ENCODE data around the gene PMVK. TPM values are rescaled to one million over a fixed set of nuclear protein-coding genes. Genes with fewer than 3 reads are reported as not detected.

The PMVK gene
- total and polyA plus RNA-seq, 2 donors (not counting 1 experiment from before 2014, with no cell fraction given) = 10.1 to 25.1 TPM

- no peak overlapping the region for H3K4me3 ChIP-seq (replicated peaks in 1 of 4; ENCODE audit: control extremely low read depth in 1 of 4, insufficient read depth in 1 of 4, low read depth in 3 of 4, low read length in 4 of 4)
- no peaks in the 10 kb centered on the region for H4K20me1 ChIP-seq (ENCODE audit: control insufficient read depth, extremely low read depth, insufficient read depth, low read length)
- H3K9me3 ChIP-seq (ENCODE audit: control insufficient read depth, insufficient read depth, low read depth, low read length) = no peaks in the 10 kb centered on the region
- H3K4me2 ChIP-seq (ENCODE audit: extremely low read depth, insufficient read depth, low read length) = no peak overlapping the region
- no peak overlapping the region for H3K9ac ChIP-seq (ENCODE audit: insufficient read depth, low read length)
- H3K27me3 ChIP-seq (ENCODE audit: control insufficient read depth, insufficient read depth, low read length) = no peaks in the 10 kb centered on the region
- TF ChIP-seq EZH2 (IDR thresholded peaks at IDR 0.05; ENCODE audit: low read length, missing control alignments) (no peak), CTCF (conservative IDR thresholded peaks at IDR 0.05 in 1 of 2, IDR thresholded peaks at IDR 0.05 in 1 of 2; ENCODE audit: low read depth in 1 of 2, low read length in 2 of 2) (no peak)
- no peak for DNase-seq (ENCODE audit: low read depth in 2 of 2)
- H3K4me1 ChIP-seq (ENCODE audit: control insufficient read depth, extremely low read depth, insufficient read depth, low read length) = peaks cover 16% of the 10 kb centered on the region
- H3K79me2 ChIP-seq (ENCODE audit: control insufficient read depth, insufficient read depth, low read length) = peaks cover 11% of the 10 kb centered on the region
- no peak overlapping the region for H3K27ac ChIP-seq (ENCODE audit: insufficient read depth, low read length)
- no peak overlapping the region for H2AFZ ChIP-seq (ENCODE audit: low read length)
- H3K36me3 ChIP-seq (ENCODE audit: control insufficient read depth, insufficient read depth, low read length) = peaks cover 6% of the 10 kb centered on the region
Observed at GRCh38 chr1:154958036-154958435, 21.5 kb upstream of the PMVK start.

DNA sequence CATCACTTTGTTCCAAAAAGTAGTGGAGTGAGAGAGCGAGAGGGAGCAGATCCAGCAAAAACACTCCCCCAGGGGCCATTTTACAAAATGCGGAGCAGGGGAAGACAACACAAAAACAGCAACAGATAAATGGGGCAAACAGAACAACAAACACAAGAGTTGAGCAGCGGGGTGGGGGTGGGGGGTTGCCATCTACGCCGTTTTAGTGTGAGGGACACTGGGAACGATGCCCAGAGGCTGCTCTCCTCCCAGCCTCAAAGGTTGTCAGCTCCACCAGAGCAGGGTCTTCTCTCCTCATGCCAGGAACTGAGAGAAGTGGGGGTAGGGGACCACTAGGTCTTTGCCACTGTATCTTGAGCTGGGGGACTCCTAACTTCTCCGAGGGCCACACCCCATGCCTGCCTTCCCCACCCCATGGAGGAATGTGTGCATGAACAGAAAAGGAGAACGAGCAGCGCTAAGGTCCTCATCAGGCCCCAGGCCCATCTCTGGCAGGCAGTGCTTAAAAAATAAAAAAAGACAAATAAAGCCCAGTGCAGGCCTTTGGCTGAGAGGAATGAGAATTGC, 20.7 kb upstream of the PMVK start:
- Histone ChIP-seq H3K27me3 (ENCODE audit: control insufficient read depth, insufficient read depth, low read length) (no peaks in the 10 kb centered on the region), H3K36me3 (ENCODE audit: control insufficient read depth, insufficient read depth, low read length) (peaks cover 5% of the 10 kb centered on the region), H3K4me1 (ENCODE audit: control insufficient read depth, extremely low read depth, insufficient read depth, low read length) (peaks cover 16% of the 10 kb centered on the region), H3K4me2 (ENCODE audit: extremely low read depth, insufficient read depth, low read length) (no peak overlapping the region), H3K27ac (ENCODE audit: insufficient read depth, low read length) (peak overlapping the region; percentile 16), H4K20me1 (ENCODE audit: control insufficient read depth, extremely low read depth, insufficient read depth, low read length) (no peaks in the 10 kb centered on the region), H3K9me3 (ENCODE audit: control insufficient read depth, insufficient read depth, low read depth, low read length) (no peaks in the 10 kb centered on the region), H2AFZ (ENCODE audit: low read length) (no peak overlapping the region), H3K79me2 (ENCODE audit: control insufficient read depth, insufficient read depth, low read length) (peaks cover 11% of the 10 kb centered on the region), H3K9ac (ENCODE audit: insufficient read depth, low read length) (no peak overlapping the region), H3K4me3 (replicated peaks in 1 of 4; ENCODE audit: control extremely low read depth in 1 of 4, insufficient read depth in 1 of 4, low read depth in 3 of 4, low read length in 4 of 4) (no peak overlapping the region)
- no peak for TF ChIP-seq EZH2 (IDR thresholded peaks at IDR 0.05; ENCODE audit: low read length, missing control alignments)
- no peak for TF ChIP-seq CTCF (conservative IDR thresholded peaks at IDR 0.05 in 1 of 2, IDR thresholded peaks at IDR 0.05 in 1 of 2; ENCODE audit: low read depth in 1 of 2, low read length in 2 of 2)
- peak in 1 of 2 donors; percentile 16 for DNase-seq (ENCODE audit: low read depth in 2 of 2)

DNA sequence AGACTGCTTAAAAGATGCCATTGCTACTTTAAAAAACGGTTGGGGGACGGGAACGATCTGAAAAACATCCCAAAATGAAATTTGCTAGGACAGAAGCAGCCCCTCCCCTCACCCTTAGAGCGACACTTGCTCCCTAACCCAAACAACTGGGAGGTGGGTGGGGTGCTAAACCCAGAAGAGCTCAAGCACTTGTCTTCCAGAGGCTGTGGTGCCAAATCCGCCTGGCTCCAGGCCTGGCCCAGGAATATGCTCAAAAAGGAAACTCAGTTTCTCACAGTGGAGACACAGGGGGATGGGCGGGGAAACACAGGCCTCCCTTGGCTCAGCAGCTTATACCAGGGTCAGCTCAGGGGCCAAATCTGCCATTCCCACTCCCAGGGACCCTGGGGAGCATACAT, 20.0 kb upstream of the PMVK start:
- Histone ChIP-seq H3K27ac (ENCODE audit: insufficient read depth, low read length) (peak overlapping the region; percentile 81), H3K4me1 (ENCODE audit: control insufficient read depth, extremely low read depth, insufficient read depth, low read length) (peaks cover 16% of the 10 kb centered on the region), H3K4me2 (ENCODE audit: extremely low read depth, insufficient read depth, low read length) (peak overlapping the region; percentile 99), H2AFZ (ENCODE audit: low read length) (peak overlapping the region; percentile 0), H3K4me3 (replicated peaks in 1 of 4; ENCODE audit: control extremely low read depth in 1 of 4, insufficient read depth in 1 of 4, low read depth in 3 of 4, low read length in 4 of 4) (peak overlapping the region in 3 of 4 experiments; percentile 67 to 83 (median 77)), H3K36me3 (ENCODE audit: control insufficient read depth, insufficient read depth, low read length) (peaks cover 5% of the 10 kb centered on the region), H3K27me3 (ENCODE audit: control insufficient read depth, insufficient read depth, low read length) (no peaks in the 10 kb centered on the region), H3K9me3 (ENCODE audit: control insufficient read depth, insufficient read depth, low read depth, low read length) (no peaks in the 10 kb centered on the region), H4K20me1 (ENCODE audit: control insufficient read depth, extremely low read depth, insufficient read depth, low read length) (no peaks in the 10 kb centered on the region), H3K9ac (ENCODE audit: insufficient read depth, low read length) (no peak overlapping the region), H3K79me2 (ENCODE audit: control insufficient read depth, insufficient read depth, low read length) (peaks cover 11% of the 10 kb centered on the region)
- no peak for DNase-seq (ENCODE audit: low read depth in 2 of 2)
- TF ChIP-seq CTCF (conservative IDR thresholded peaks at IDR 0.05 in 1 of 2, IDR thresholded peaks at IDR 0.05 in 1 of 2; ENCODE audit: low read depth in 1 of 2, low read length in 2 of 2) (no peak), EZH2 (IDR thresholded peaks at IDR 0.05; ENCODE audit: low read length, missing control alignments) (no peak)
